DMS114 treated with DMSO at 0.1 percent for 48 hours (cell line): ENCODE results near the gene SEC22C.
"Not testable (repeated sequence)": the region's sequence is repeated elsewhere in the genome, so short reads cannot be mapped to it uniquely, and the experiment has no call there.

Experiments used
- DNase-seq: peaks from one replicate; lab custom pipeline; 2025; ENCODE audit not compliant: unreplicated experiment; lab: John Stamatoyannopoulos, UW

The SEC22C gene, protein sequence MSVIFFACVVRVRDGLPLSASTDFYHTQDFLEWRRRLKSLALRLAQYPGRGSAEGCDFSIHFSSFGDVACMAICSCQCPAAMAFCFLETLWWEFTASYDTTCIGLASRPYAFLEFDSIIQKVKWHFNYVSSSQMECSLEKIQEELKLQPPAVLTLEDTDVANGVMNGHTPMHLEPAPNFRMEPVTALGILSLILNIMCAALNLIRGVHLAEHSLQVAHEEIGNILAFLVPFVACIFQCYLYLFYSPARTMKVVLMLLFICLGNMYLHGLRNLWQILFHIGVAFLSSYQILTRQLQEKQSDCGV

DNA sequence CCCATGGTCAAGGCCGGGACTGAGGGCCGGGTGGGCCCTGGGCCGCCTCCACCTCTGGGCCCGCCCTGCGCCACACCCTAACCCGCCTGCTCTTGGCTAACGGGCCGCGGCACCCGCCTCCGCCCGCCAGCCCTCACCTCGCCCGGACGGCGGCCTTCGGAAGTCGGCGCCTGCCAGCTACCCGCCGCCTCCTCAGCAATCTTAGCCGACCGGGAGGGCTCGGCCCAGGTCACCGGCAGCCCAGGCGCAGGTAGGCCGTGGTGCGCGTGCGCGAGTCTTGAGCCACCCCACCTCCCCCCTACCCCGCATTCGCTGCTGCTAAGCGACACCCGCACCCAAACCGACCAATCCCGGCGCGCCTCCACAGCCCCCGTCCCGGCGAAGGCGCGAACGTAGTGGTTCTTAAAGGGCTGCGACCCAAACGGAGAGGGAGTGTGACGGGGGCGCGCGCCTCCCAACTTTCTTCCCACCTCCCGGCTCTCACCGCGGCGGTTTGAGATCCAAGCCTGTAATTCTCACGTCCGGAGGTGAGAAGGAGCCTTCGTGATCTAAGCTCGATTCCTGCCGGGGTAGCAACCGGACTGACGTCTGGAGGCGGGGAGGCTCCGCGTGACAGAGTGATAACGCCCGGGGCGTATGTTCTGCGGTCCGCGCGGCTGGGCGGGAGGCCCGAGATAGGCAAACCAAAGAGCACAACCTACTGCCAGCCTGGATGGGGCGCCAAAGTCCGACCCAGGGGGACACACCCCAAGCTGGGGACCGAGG is at the start of gene SEC22C:
Gene SEC22C (minus strand): TSS at position 259 of the 765 bp plus-strand sequence. CDS start 12,921 bp downstream, outside the sequence.
- DNase-seq, result peak; percentile 81

DNA sequence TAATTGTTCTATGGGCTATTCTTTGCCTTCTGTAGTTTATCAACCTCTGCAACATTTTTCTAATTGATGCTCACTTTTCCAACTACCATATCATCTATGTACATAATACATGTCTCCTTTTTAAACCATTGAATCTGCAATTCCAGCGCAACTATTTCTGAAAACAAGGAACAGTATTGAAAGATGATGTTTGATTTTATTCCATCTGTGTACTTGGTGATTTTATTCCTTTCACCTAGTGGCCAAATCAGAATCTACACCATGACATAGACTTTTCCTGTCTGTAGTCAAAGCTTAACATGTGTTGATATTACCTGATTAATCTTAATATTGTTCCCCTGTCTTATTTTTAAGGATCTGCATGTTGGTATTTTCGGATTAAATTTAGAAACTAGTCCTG is 31.7 kb upstream of the SEC22C start:
- no peak for DNase-seq

DNA sequence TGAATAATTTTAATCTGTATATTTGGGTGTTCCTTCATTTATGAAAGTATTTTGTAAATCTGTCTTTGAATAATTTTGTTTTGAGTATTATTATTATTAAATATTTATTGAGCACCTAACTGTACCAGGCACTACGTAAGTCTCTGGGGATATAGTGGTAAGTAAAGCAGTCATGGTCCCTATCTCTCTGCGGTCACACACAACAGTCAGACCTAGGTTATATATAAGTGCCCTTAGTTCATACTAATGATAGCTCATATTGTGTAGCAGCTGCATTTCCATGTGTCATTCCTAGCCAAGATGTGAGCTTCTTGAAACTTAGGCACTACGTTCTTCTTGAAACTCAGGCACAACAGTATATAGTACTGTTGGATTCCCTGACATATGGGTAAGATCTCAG is 31.2 kb upstream of the SEC22C start:
- DNase-seq, result no peak

DNA sequence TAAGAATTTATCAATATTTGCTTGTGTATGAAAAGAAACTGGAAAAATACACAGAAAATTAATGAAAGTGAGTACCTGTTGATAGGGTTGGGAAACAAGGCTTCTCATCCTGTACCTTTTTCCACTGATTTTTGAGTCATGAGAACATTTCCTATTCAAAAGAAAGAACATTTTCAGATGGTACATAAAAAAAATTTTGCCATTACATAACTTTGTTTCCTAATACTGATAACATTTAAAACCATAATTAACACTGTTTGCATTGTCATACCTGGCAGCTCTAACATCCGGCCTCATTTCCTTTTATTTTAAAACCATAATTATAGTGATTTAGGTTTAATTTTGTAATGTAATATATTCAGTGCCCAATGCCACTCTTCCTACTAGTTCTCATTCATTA is 30.4 kb upstream of the SEC22C start:
- no peak for DNase-seq

DNA sequence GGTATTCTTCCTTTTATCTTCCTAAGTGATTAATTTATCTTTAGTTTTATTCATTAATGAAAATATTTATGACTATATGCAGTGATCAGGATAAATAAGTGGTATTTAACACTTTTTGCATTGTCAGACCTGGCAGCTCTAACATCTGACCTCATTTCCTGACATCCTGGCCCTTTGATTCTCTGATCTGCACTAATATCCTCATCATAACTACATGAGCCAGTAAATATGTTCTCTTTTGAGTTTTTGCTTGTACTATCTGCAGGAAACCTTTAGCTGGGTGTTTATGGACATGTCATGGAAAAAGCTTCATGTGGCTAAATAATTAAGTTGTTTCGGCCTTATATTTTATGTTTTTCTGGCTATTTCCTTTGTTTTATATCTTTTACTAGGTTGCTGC is 29.2 kb upstream of the SEC22C start:
- no peak for DNase-seq

DNA sequence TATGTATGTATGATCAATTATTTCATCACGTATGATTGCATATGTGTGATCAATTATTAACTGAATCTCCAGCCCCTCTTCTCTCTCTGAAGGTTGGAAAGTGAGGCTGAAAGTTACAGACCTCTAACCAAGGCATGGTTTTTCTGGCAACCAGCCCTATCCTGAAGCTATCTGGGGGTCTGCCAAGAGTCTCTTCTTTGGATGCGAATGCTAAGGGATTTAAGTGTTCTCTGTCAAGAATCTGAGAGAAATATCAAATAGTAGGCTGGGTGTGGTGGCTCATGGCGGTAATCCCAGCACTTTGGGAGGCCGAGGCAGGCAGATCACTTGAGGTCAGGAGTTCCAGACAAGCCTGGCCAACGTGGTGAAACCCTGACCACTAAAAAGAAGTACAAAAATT is 26.8 kb upstream of the SEC22C start:
- DNase-seq, result no peak

DNA sequence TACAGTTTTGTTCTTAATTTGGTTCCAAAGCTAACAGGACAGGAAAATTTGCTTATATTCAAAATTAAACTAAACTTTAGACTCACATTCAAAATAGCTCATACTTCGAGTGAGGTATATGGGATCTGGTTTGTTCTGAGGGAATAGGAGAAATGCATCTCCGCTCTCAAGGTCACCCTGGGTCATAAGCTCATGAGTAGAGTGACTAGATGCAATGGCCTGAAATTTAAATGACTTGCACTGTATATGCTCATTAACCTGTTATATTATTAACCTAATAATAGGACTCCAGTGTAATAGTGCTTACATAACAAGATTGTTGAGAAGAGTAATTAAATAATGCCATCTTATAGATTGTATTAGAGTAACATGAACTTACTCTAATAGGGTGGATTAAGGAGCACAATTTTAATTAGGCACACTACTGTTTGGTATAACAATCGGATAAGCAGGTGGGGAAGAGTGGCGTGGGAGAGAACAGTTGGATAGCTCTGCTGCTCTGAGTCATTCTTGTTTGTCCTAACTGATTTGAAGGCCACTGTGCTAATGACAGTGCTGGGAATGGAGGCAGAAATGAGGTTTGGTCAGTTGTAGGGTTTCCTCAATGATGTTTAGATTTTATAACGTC is 23.9 kb upstream of the SEC22C start:
- no peak for DNase-seq

DNA sequence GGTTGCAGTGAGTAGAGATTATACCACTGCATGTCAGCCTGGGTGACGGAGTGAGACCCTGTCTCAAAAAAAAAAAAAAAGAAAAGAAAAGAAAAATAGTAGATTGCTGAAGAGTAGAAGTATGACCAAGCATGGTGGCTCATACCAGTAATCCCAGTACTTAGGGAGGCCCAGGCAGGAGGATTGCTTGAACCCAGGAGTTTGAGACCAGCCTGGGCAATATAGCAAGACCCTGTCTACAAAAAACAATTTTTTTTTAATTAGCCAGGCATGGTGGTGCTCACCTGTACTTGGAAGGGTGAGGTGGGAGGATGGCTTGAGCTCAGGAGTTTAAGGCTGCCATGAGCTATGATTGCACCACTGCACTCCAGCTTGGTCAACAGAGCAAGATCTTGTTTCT is 21.2 kb upstream of the SEC22C start:
- no peak for DNase-seq

DNA sequence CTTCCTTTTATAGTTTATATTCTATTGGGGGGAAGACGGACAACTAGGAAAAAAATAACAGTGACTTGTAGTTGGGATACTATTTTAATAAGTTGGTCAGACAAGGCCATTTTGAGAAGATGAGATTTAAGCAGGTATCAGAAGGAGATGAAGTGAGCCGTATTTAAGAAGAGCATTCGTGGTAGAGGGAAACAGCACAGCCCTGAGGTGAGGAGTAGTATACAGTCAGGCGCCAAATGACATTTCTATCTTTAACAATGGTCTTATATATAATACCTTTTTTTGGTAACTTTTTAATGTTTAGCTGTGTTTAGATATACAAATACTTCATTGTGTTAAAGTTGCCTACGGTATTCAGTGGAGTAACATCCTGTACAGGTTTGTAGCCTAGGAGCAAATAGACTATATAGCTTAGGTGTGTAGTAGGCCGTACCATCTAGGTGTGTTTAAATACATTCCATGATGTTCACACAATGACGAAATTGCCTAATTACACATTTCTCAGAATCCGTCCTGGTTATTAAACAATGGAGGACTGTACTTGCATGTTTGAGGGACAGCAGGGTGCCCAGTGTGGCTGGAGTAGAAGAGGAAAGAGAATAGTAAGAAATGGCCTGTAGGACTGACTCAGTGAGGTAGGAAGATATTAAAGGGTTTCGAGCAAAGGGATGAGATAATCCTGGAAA is 20.3 kb upstream of the SEC22C start:
- DNase-seq, result peak; percentile 18

DNA sequence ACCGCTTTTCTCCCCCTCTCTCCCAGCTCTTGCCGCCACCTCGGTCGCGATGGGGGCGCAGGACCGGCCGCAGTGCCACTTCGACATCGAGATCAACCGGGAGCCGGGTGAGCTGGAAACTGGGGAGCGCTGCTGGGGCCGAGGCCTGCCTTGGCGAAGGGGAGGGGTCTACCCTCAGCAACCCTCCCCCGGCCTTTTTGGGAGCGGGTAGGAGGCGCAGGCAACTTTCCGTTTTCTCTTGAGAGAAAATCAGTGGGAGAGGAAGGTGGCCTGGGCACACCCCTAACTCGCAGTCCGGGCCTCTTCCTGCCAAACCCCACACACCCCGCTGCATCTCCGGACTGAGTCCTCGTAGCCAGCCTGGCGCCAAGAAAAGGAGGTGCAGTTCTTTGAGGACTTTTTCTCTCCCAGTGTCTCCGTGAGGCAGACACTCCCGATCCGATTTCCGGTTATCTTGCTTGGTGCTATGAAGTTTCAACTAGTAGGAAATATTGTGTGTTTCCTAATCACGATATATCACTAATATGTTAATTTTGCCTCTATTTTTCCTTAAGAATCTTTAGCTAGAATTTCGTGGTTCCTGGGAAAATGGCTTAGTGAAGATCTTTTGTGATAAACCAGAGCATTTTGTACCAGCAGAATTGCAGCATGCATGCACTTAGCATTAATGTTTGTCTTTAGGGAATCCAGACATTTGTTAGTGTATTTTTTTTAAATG is 19.4 kb upstream of the SEC22C start:
- peak; percentile 34 for DNase-seq

DNA sequence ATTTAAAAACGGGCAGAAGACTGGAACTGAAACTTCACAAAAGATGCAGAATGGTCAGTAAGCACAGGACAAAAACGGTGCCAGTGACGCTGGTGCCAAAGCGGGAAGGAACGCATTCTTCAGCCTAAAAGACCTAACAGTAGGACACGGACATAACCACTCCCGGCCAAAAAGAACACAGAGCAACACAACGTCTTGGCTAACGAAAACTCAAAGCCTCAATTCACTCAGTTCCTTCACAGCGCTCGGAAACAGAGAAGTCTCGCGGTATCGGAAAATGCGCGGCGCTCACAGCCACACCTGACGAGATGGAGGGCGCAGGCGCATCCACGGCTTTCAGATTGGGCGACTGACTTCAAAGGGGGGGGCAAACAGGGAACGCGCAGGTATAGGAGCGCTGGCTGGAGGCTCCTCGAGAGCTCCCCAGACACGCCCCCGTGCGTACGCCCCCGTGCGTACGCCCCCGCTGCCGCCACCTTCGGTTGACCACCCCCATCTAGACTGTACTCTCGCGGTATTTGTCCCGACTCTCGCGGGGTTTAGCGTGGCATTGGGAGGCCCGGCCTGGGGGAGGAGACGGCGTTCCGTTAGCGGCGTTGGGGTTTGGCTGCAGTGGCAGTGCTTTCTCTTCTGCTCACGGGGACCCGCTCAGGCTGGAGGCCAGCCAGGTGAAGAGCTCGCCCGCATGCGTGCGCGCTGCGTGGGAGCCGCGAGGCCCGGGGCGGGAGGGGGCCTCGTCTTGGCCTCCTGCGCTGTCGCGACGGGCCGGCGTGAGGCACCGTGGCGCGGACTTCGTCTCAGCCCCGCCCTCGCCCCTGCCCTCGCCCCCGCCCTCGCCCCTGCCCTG is 18.6 kb upstream of the SEC22C start, which contains the start of gene NKTR:
Gene NKTR (plus strand): TSS at position 576 of the 847 bp plus-strand sequence. CDS start 321 bp downstream, outside the sequence.
- DNase-seq, result peak; percentile 95

DNA sequence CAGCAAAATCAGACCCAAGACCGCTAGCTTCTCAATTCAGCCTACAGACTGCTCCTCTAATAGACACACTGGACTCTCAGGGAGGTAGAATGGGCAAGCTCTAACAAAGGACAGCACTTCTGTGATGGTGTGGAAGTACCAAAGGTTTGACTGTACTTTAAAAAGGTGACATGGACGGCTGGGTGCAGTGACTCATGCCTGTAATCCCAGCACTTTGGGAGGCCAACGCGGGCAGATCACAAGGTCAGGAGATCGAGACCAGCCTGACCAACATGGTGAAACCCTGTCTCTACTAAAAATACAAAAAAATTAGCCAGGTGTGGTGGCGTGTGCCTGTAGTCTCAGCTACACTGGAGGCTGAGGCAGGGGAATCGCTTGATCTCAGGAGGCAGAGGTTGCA is 15.3 kb upstream of the SEC22C start:
- not testable (repeated sequence) for DNase-seq

DNA sequence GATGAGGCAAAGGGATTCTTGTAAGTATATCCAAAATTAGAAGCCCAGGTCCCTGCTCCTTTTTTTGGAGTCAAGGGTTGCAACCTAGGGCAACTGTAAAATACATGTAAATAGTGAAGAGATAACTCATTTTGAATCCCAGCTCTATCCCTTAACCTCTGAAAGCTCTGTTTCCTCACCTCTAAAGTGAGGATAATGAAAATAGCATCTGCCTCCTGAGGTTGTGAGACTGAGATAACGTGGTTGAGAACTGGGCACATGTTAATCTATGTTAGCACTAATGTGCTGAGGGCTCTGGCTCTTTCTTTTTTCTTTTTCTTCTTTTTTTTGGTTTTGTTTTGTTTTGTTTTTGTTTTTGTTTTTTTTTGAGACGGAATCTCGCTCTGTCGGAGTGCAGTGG is 13.9 kb upstream of the SEC22C start:
- DNase-seq, result no peak

DNA sequence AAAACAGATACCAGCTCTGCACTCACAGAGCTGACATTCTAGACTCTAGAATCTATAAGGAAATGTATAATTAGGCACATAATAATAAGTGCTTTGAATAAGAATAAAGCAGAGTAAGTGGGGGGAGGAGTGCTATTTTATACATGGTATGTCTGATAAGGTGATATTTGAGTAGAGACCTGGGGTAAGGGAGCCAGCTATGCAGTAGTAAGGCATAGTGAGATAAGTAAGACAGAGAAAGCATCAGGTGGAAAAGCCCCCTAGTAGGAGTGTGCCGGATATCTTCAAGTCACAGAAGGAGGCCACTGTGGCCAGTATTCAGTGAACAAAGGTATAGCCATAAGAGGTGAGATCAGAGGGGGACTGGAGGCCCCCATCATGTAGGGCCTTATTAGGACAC is 11.9 kb upstream of the SEC22C start:
- DNase-seq, result no peak

DNA sequence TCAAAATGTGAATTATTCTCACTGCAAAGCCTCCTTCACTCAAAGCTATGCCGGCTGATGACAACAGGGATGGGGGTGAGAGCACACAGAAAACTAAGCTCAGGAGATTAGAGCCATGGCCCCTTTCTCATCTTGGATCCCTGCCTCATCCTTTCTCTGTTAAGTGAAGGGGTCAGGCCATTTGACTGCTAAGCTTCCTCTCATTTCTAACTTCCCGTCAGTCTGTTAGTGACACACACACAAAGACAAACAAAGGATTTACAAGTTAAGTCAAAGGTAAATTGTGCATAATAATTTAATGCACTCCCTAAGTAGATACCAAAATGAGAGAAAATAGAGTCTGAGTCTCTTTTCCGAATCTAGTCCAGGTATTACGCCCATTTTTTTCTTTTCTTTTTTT is 10.0 kb upstream of the SEC22C start:
- no peak for DNase-seq

DNA sequence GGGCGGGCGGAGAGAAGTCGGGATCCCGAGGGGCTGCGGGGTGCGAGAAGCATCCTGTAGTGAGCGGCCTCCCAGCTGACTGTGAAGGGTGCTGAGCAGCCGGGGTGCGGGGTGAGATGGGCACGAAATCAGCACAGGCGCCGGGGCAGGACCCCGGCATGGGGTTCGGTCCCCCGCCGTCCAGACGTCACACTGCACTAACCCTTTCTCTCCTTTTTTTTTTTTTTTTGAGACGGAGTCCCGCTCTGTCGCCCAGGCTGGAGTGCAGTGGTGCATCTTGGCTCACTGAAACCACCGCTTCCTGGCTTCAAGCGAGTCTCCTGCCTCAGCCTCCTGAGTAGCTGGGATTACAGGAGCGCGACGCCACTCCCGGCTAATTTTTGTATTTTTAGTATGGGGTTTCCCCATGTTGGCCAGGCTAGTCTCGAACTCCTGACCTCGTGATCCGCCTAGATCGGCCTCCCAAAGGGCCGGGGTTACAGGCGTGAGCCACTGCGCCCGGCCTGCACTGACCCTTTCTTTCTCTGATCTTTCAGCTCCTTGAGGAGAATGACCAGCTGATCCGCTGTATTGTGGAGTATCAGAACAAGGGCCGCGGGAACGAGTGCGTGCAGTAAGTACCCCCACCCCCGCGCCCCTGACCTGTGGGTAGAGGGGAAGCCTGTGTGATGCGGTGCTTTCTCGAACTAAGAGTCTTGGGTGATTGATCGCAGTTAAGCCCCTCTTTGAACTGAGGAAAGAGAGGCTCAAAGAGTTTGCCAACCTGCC is 9.4 kb upstream of the SEC22C start:
- DNase-seq, result no peak

DNA sequence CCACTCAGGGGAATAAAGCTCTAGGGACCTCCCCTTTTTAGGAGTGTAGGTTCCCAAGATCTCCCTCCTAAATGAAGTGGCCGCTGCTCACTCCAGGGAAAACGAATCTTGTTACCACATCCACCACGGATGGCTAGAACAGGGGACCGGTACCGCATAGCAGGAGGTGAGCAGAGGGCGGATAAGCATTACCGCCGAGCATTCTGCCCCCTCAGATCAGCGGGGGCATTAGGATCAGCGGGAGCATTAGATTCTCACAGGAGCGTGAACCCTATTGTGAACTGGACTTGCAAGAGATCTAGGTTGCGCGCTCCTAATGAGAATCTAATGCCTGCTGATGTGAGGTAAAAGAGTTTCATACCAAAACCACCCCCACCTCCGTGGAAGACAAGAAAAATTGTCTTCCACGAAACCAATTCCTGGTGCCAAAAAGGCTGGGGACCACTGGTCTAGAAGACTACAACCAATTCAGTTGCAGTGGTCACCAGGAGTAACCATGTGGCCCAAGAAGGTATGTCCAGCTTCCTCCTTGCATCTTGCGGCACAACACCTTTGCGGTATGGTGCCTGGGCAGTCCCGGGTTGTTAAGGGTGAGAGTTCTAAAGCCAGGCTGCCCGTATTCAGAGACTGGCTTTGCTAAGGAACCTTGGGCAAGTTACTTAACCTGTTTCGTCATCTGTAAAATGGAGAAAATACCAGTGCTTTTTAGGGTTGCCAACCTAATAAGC is 7.8 kb upstream of the SEC22C start:
- no peak for DNase-seq

DNA sequence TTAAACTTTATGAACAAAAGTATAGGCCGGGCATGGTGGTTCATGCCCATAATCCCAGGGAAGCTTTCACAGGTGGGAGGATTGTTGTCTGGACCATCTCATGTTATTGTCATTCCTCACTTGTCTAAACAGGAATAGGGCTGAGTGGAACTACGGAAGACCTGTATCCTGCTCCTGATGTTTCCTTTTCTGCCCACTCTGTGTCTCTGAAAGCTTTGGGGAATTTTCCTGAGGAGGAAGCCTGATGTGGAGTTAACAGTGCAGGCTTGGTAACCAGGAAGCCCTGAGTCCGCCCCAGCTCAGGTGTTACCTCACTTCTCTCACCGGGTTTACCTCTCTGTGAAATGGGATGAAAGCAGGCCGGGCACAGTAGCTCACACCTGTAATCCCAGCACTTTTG is 6.9 kb upstream of the SEC22C start:
- DNase-seq, result no peak
